ENCODE data around the gene PTGIR.
A peak's percentile ranks its signal among the peaks of the same experiment; 100 is the strongest.
"Not testable (repeated sequence)": the region's sequence is repeated elsewhere in the genome, so short reads cannot be mapped to it uniquely, and the experiment has no call there.

PTGIR gene

GRCh38 chr19:46639358-46640182 is 14.7 kb upstream of the PTGIR start:
- DNase-seq (ENCODE audit: low read depth), result no peak

- no peak for DNase-seq (ENCODE audit: low read depth)
Observed at GRCh38 chr19:46637224-46637623, 12.3 kb upstream of the PTGIR start.

GRCh38 chr19:46635920-46636761 is 11.3 kb upstream of the PTGIR start, which contains the start of gene GNG8:
TSS of gene GNG8 (minus strand) at chr19:46636202. CDS start at chr19:46634682, 1,520 bp downstream.
- DNase-seq (ENCODE audit: low read depth), result no peak

GRCh38 chr19:46634656-46635218 is 9.8 kb upstream of the PTGIR start:
- no peak for DNase-seq (ENCODE audit: low read depth)

GRCh38 chr19:46634045-46634655 is 9.3 kb upstream of the PTGIR start:
- peak; percentile 94 for DNase-seq (ENCODE audit: low read depth)

- DNase-seq (ENCODE audit: low read depth), result no peak
Observed at GRCh38 chr19:46633130-46633529, 8.2 kb upstream of the PTGIR start.

- DNase-seq (ENCODE audit: low read depth), result no peak
Observed at GRCh38 chr19:46631481-46631880, 6.6 kb upstream of the PTGIR start.

- DNase-seq (ENCODE audit: low read depth), result no peak
Observed at GRCh38 chr19:46630586-46631205, 5.8 kb upstream of the PTGIR start.

GRCh38 chr19:46629546-46630025 is 4.7 kb upstream of the PTGIR start:
- DNase-seq (ENCODE audit: low read depth), result no peak

- DNase-seq (ENCODE audit: low read depth), result not testable (repeated sequence)
Observed at GRCh38 chr19:46628970-46629369, 4.1 kb upstream of the PTGIR start.

GRCh38 chr19:46626446-46626845 is 1.6 kb upstream of the PTGIR start:
- DNase-seq (ENCODE audit: low read depth), result no peak

- DNase-seq (ENCODE audit: low read depth), result no peak
Observed at GRCh38 chr19:46625731-46626130, 842 bp upstream of the PTGIR start.

GRCh38 chr19:46623915-46624502 is 880 bp downstream of the PTGIR start:
- no peak for DNase-seq (ENCODE audit: low read depth)

GRCh38 chr19:46622118-46622446 is 2.8 kb downstream of the PTGIR start:
- DNase-seq (ENCODE audit: low read depth), result no peak

GRCh38 chr19:46621191-46622117 is 3.4 kb downstream of the PTGIR start:
- no peak for DNase-seq (ENCODE audit: low read depth)

- DNase-seq (ENCODE audit: low read depth), result no peak
Observed at GRCh38 chr19:46620716-46621115, 4.2 kb downstream of the PTGIR start.

- no peak for DNase-seq (ENCODE audit: low read depth)
Observed at GRCh38 chr19:46620267-46620666, 4.6 kb downstream of the PTGIR start.

- DNase-seq (ENCODE audit: low read depth), result no peak
Observed at GRCh38 chr19:46618670-46619231, 6.1 kb downstream of the PTGIR start.

GRCh38 chr19:46617601-46618000 is 7.3 kb downstream of the PTGIR start:
- DNase-seq (ENCODE audit: low read depth), result no peak
